CD14-positive monocyte (primary cell): ENCODE measurements around the gene INO80B. TPM values are rescaled to one million over a fixed set of nuclear protein-coding genes. Genes with fewer than 3 reads are reported as not detected.

ENCODE experiments used
- DNase-seq, 3 donors: peaks; one replicate each; pipeline ENCODE4 v3.0.0-alpha.2; 2011 to 2022
- H2AFZ ChIP-seq: 2 replicates; pipeline ENCODE4 v1.6.0; 2012; ENCODE audit warnings: mild to moderate bottlenecking, low read depth, low read length, inconsistent platforms; ENCODE audit not compliant: insufficient read depth, poor library complexity, severe bottlenecking
- H3K27ac ChIP-seq, 2 donors: 1 replicate in 1 of 2; 2 replicates in 1 of 2; pipeline ENCODE4 v1.5.1; 2012 to 2013; ENCODE audit warnings: low read length in 2 of 2, control low read depth in 1 of 2, inconsistent platforms in 1 of 2, low read depth in 1 of 2, mild to moderate bottlenecking in 1 of 2
- H3K27me3 ChIP-seq, 2 donors: one replicate each; pipeline versions ENCODE4 v1.6.0 to v1.6.1; 2011 to 2013; ENCODE audit warnings: low read length in 2 of 2; ENCODE audit not compliant: control insufficient read depth in 2 of 2, insufficient read depth in 2 of 2
- H3K36me3 ChIP-seq, 2 donors: replicated peaks in 1 of 2; 1 replicate in 1 of 2; 2 replicates in 1 of 2; pipeline versions ENCODE4 v1.5.1 to v1.6.1; 2012 to 2013; ENCODE audit warnings: low read length in 2 of 2, control low read depth in 1 of 2, inconsistent platforms in 1 of 2, mild to moderate bottlenecking in 1 of 2; ENCODE audit not compliant: insufficient read depth in 2 of 2, control insufficient read depth in 1 of 2
- H3K4me1 ChIP-seq, 2 donors: 1 replicate in 1 of 2; 2 replicates in 1 of 2; pipeline versions ENCODE4 v1.5.1 to v1.6.1; 2012 to 2013; ENCODE audit warnings: low read length in 2 of 2, control low read depth in 1 of 2, inconsistent platforms in 1 of 2, mild to moderate bottlenecking in 1 of 2, moderate library complexity in 1 of 2; ENCODE audit not compliant: insufficient read depth in 2 of 2, control insufficient read depth in 1 of 2
- H3K4me2 ChIP-seq: replicated peaks from 2 replicates; pipeline ENCODE3; 2012; ENCODE audit warnings: low read length, moderate library complexity, mild to moderate bottlenecking; ENCODE audit not compliant: poor library complexity, severe bottlenecking; ENCODE audit errors: extremely low read depth
- H3K4me3 ChIP-seq, 3 experiments: fragments of 200-600 bp in 1 of 3; sonication (generic) in 1 of 3; replicated peaks in 1 of 3; 1 replicate in 2 of 3; 2 replicates in 1 of 3; pipeline ENCODE4 v1.5.1; 2011 to 2013; ENCODE audit warnings: low read length in 3 of 3, mild to moderate bottlenecking in 3 of 3, control low read depth in 2 of 3, low read depth in 2 of 3, inconsistent platforms in 1 of 3, moderate library complexity in 1 of 3
- H3K79me2 ChIP-seq: 2 replicates; pipeline ENCODE4 v1.6.0; 2012; ENCODE audit warnings: mild to moderate bottlenecking, control low read depth, inconsistent platforms, low read length, moderate library complexity; ENCODE audit not compliant: insufficient read depth
- H3K9ac ChIP-seq: 2 replicates; pipeline ENCODE4 v1.6.0; 2017; ENCODE audit warnings: low read length, mild to moderate bottlenecking; ENCODE audit not compliant: insufficient read depth, poor library complexity, severe bottlenecking
- H3K9me3 ChIP-seq, 2 donors: replicated peaks in 1 of 2; 1 replicate in 1 of 2; 2 replicates in 1 of 2; pipeline versions ENCODE4 v1.5.1 to v1.6.1; 2012 to 2013; ENCODE audit warnings: low read length in 2 of 2, control low read depth in 1 of 2; ENCODE audit not compliant: control insufficient read depth in 1 of 2, insufficient read depth in 1 of 2
- H4K20me1 ChIP-seq: 2 replicates; pipeline ENCODE4 v1.6.0; 2012; ENCODE audit warnings: mild to moderate bottlenecking, low read length, control low read depth, moderate library complexity; ENCODE audit not compliant: insufficient read depth
- H3K27ac Mint-ChIP-seq, 7 donors: one replicate each; pipeline ENCODE4 v1.8.0; 2020; ENCODE audit warnings: mild to moderate bottlenecking in 7 of 7, mixed read lengths in 7 of 7, moderate library complexity in 6 of 7, inconsistent platforms in 2 of 7
- H3K27me3 Mint-ChIP-seq, 3 donors: one replicate each; pipeline ENCODE4 v1.8.0; 2021 to 2022; ENCODE audit warnings: low read depth in 3 of 3, mild to moderate bottlenecking in 3 of 3, mixed read lengths in 3 of 3, moderate library complexity in 3 of 3, inconsistent platforms in 1 of 3
- H3K36me3 Mint-ChIP-seq, 2 donors: one replicate each; pipeline ENCODE4 v1.8.0; 2020; ENCODE audit warnings: mixed read lengths in 2 of 2, inconsistent platforms in 1 of 2, mild to moderate bottlenecking in 1 of 2
- H3K4me1 Mint-ChIP-seq: one replicate; pipeline ENCODE4 v1.8.0; 2020; ENCODE audit warnings: mild to moderate bottlenecking, mixed read lengths
- H3K4me3 Mint-ChIP-seq, 2 donors: one replicate each; pipeline ENCODE4 v1.8.0; 2020; ENCODE audit warnings: mild to moderate bottlenecking in 2 of 2, mixed read lengths in 2 of 2, moderate library complexity in 1 of 2
- H3K9me3 Mint-ChIP-seq, 7 donors: one replicate each; pipeline ENCODE4 v1.8.0; 2020 to 2022; ENCODE audit warnings: mixed read lengths in 7 of 7, mild to moderate bottlenecking in 6 of 7, moderate library complexity in 6 of 7, inconsistent platforms in 2 of 7
- WGBS: methylation state at CpG from one replicate; pipeline ENCODE4 v1.1.5; 2013; ENCODE audit warnings: missing lambda C conversion rate; ENCODE audit not compliant: insufficient coverage; 5-methylcytosine and 5-hydroxymethylcytosine counted together
- intact Hi-C, 2 donors: fragments of 100-400 bp; cut with micrococcal nuclease; formaldehyde crosslinking; loops; one replicate each; pipeline versions ENCODE4 v1.15.0 to v1.15.1; 2023
- polyA plus RNA-seq, 3 donors: library from polyadenylated mRNA; depleted of rRNA in 1 of 3; unstranded in 2 of 3; stranded (reverse) in 1 of 3; fragments of 300-500 nt in 2 of 3; fragments of >200 nt in 1 of 3; fragmentation: Illumina TruSeq in 2 of 3; gene quantifications; 1 replicate in 2 of 3; 2 replicates in 1 of 3; pipeline ENCODE4 v1.2.3, GENCODE V29; 2012 to 2021
- TF ChIP-seq, protein P1 (sequence below): fragments of 200-600 bp; IDR thresholded peaks from one replicate; pipeline ENCODE4 v1.8.0; 2022; ENCODE audit warnings: antibody characterized with exemption, mild to moderate bottlenecking

Gene INO80B
- polyA plus RNA-seq, 3 donors = 4.8 to 48.7 (median 4.8) TPM

DNA sequence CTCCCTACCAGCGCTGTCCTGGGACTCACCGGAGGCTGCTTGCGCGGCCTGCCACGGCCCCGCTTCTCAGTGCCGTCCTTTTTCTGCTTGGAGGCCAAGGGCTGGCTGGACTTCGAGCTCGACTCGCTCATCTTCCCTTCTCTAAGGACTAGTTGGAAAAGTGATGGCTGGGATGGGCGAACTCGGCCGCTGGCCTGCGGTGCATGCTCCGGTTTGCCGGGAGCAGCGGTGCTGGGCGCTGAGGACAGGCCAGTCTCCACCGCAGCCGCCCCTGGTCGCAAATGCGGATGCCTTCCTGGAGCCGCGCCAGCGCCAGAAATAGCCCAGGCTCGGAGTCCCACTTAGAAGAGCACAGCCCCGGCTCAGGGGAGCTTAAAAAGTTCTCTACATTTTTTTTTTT lies 36.6 kb upstream of the INO80B start:
- Mint-ChIP-seq H3K4me3 (no peak overlapping the region), H3K27ac (no peak overlapping the region), H3K27me3 (peaks cover 15 to 27% (median 22%) of the 10 kb centered on the region in 3 donors), H3K9me3 (peaks cover 0 to 4% (median 0%) of the 10 kb centered on the region in 7 donors), H3K4me1 (peaks cover 56% of the 10 kb centered on the region), H3K36me3 (no peaks in the 10 kb centered on the region)
- H3K4me2 ChIP-seq = no peak overlapping the region
- H3K4me1 ChIP-seq = peaks cover 54 to 63% of the 10 kb centered on the region in 2 donors
- H3K36me3 ChIP-seq = no peaks in the 10 kb centered on the region
- no peaks in the 10 kb centered on the region for H4K20me1 ChIP-seq
- no peak for DNase-seq
- intact Hi-C loops = no loop called here
- H3K9ac ChIP-seq = no peak overlapping the region
- 98% methylated on average over 24 of the region's 27 CpGs for WGBS
- no peak overlapping the region for H3K27ac ChIP-seq
- TF ChIP-seq, protein P1, sequence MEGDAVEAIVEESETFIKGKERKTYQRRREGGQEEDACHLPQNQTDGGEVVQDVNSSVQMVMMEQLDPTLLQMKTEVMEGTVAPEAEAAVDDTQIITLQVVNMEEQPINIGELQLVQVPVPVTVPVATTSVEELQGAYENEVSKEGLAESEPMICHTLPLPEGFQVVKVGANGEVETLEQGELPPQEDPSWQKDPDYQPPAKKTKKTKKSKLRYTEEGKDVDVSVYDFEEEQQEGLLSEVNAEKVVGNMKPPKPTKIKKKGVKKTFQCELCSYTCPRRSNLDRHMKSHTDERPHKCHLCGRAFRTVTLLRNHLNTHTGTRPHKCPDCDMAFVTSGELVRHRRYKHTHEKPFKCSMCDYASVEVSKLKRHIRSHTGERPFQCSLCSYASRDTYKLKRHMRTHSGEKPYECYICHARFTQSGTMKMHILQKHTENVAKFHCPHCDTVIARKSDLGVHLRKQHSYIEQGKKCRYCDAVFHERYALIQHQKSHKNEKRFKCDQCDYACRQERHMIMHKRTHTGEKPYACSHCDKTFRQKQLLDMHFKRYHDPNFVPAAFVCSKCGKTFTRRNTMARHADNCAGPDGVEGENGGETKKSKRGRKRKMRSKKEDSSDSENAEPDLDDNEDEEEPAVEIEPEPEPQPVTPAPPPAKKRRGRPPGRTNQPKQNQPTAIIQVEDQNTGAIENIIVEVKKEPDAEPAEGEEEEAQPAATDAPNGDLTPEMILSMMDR = no peak
- no peak overlapping the region for H3K4me3 ChIP-seq
- H3K79me2 ChIP-seq = no peaks in the 10 kb centered on the region
- no peaks in the 10 kb centered on the region for H3K9me3 ChIP-seq
- H2AFZ ChIP-seq = no peak overlapping the region
- H3K27me3 ChIP-seq = peaks cover 0 to 19% of the 10 kb centered on the region in 2 donors

DNA sequence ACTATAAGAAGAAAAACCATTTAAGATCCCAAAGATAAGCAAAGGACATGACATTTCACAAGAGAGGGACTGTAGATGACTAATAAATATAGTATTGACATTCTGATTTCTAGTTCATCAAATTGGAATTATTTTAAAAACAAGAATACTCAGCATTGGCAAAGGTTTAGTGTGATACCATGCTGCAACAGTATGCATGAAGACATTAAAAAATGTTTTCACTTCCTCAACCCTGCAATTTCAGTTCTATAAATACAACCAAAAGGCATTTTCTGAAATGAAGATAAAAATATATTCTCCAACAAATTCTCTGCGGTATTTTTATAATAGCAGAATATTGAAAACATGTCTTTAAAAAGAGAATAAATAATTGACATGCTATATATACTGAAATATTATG lies 35.5 kb upstream of the INO80B start:
- Mint-ChIP-seq H3K27ac (no peak overlapping the region), H3K36me3 (no peaks in the 10 kb centered on the region), H3K9me3 (peaks cover 0 to 4% (median 0%) of the 10 kb centered on the region in 7 donors), H3K4me1 (peaks cover 49% of the 10 kb centered on the region), H3K4me3 (no peak overlapping the region), H3K27me3 (peaks cover 13 to 25% (median 22%) of the 10 kb centered on the region in 3 donors)
- H3K4me2 ChIP-seq = no peak overlapping the region
- no peak overlapping the region for H3K4me3 ChIP-seq
- TF ChIP-seq, protein P1 = no peak
- H3K79me2 ChIP-seq = no peaks in the 10 kb centered on the region
- no peaks in the 10 kb centered on the region for H3K9me3 ChIP-seq
- peaks cover 0 to 17% of the 10 kb centered on the region in 2 donors for H3K27me3 ChIP-seq
- peaks cover 48 to 54% of the 10 kb centered on the region in 2 donors for H3K4me1 ChIP-seq
- no CpG with 5 or more reads among the region's 1 CpG for WGBS
- no peak for DNase-seq
- no peak overlapping the region for H3K9ac ChIP-seq
- H3K36me3 ChIP-seq = no peaks in the 10 kb centered on the region
- H3K27ac ChIP-seq = no peak overlapping the region
- intact Hi-C loops = no loop called here
- H4K20me1 ChIP-seq = no peaks in the 10 kb centered on the region
- H2AFZ ChIP-seq = no peak overlapping the region
